Activated CD8-positive, alpha-beta memory T cell treated with anti-CD3 and anti-CD28 coated beads, Interleukin-2, amount 10 ng/mL, durations not matched to agents 7 days and 5 days (primary cell): ENCODE data around the gene SAMD4B. TPM values are rescaled to one million over a fixed set of nuclear protein-coding genes. Genes with fewer than 3 reads are reported as not detected.
"Not testable (repeated sequence)": the region's sequence is repeated elsewhere in the genome, so short reads cannot be mapped to it uniquely, and the experiment has no call there.

Source experiments
- ATAC-seq: fragments of 150-1000 bp; cut with Tn5 transposase; one replicate; pipeline ENCODE4 v1.10.0; 2021; ENCODE audit warnings: moderate library complexity
- CTCF ChIA-PET: fragments of 350-600 bp; sonication (Branson Sonifier 250); formaldehyde crosslinking; loops from one replicate; lab custom pipeline; 2021; ENCODE audit warnings: antibody characterized with exemption; lab: Charles Lee
- DNase-seq: peaks from one replicate; pipeline ENCODE4 v3.0.0-alpha.2; 2020
- H3K27ac Mint-ChIP-seq: one replicate; pipeline ENCODE4 v1.8.0; 2021; ENCODE audit warnings: mild to moderate bottlenecking, mixed read lengths
- H3K27me3 Mint-ChIP-seq: one replicate; pipeline ENCODE4 v1.8.0; 2021; ENCODE audit warnings: mixed read lengths
- H3K36me3 Mint-ChIP-seq: one replicate; pipeline ENCODE4 v1.8.0; 2021; ENCODE audit warnings: mild to moderate bottlenecking, mixed read lengths
- H3K4me1 Mint-ChIP-seq: one replicate; pipeline ENCODE4 v1.8.0; 2021; ENCODE audit warnings: mixed read lengths
- H3K4me3 Mint-ChIP-seq: one replicate; pipeline ENCODE4 v1.8.0; 2021; ENCODE audit warnings: mild to moderate bottlenecking, moderate library complexity, mixed read lengths
- H3K9me3 Mint-ChIP-seq: one replicate; pipeline ENCODE4 v1.8.0; 2022; ENCODE audit warnings: low read depth, mixed read lengths
- total RNA-seq, 2 experiments: library from RNA; stranded (reverse); gene quantifications; one replicate each; pipeline ENCODE4 v1.2.3, GENCODE V29; 2021

Gene SAMD4B
- total RNA-seq, 2 experiments from 2014 or later, result 45.7 to 58.5 TPM

GRCh38 chr19:39304701-39305571 lies 37.3 kb upstream of the SAMD4B start:
- no peak overlapping the region for H3K27ac Mint-ChIP-seq
- DNase-seq (no peak), ATAC-seq (no peak)
- no peak overlapping the region for H3K4me3 Mint-ChIP-seq
- peaks cover 4% of the 10 kb centered on the region for H3K36me3 Mint-ChIP-seq
- CTCF ChIA-PET, result interaction anchor here (1.5 kb wide), 1 partner anchor 18 kb away, joined by 3 read pairs; no protein-coding TSS in a partner anchor
- H3K4me1 Mint-ChIP-seq, result peaks cover 12% of the 10 kb centered on the region
- no peaks in the 10 kb centered on the region for H3K9me3 Mint-ChIP-seq
- H3K27me3 Mint-ChIP-seq, result peaks cover 4% of the 10 kb centered on the region

GRCh38 chr19:39306075-39306474 lies 36.1 kb upstream of the SAMD4B start:
- peaks cover 5% of the 10 kb centered on the region for H3K36me3 Mint-ChIP-seq
- DNase-seq (no peak), ATAC-seq (no peak)
- peaks cover 4% of the 10 kb centered on the region for H3K4me1 Mint-ChIP-seq
- H3K4me3 Mint-ChIP-seq, result no peak overlapping the region
- CTCF ChIA-PET, result interaction anchor here (0.8 to 1.2 kb wide), 2 partner anchors 10 to 22 kb away, joined by 3 to 4 read pairs; no protein-coding TSS in a partner anchor
- no peak overlapping the region for H3K27ac Mint-ChIP-seq
- H3K9me3 Mint-ChIP-seq, result no peaks in the 10 kb centered on the region
- no peaks in the 10 kb centered on the region for H3K27me3 Mint-ChIP-seq

GRCh38 chr19:39307046-39307821 lies 35.0 kb upstream of the SAMD4B start:
- no peak overlapping the region for H3K27ac Mint-ChIP-seq
- no peaks in the 10 kb centered on the region for H3K27me3 Mint-ChIP-seq
- no peaks in the 10 kb centered on the region for H3K9me3 Mint-ChIP-seq
- CTCF ChIA-PET, result interaction anchor here (1.2 kb wide), 1 partner anchor 21 kb away, joined by 4 read pairs; no protein-coding TSS in a partner anchor
- DNase-seq (no peak), ATAC-seq (no peak)
- no peak overlapping the region for H3K4me3 Mint-ChIP-seq
- peaks cover 11% of the 10 kb centered on the region for H3K36me3 Mint-ChIP-seq
- H3K4me1 Mint-ChIP-seq, result peaks cover 2% of the 10 kb centered on the region

DNA sequence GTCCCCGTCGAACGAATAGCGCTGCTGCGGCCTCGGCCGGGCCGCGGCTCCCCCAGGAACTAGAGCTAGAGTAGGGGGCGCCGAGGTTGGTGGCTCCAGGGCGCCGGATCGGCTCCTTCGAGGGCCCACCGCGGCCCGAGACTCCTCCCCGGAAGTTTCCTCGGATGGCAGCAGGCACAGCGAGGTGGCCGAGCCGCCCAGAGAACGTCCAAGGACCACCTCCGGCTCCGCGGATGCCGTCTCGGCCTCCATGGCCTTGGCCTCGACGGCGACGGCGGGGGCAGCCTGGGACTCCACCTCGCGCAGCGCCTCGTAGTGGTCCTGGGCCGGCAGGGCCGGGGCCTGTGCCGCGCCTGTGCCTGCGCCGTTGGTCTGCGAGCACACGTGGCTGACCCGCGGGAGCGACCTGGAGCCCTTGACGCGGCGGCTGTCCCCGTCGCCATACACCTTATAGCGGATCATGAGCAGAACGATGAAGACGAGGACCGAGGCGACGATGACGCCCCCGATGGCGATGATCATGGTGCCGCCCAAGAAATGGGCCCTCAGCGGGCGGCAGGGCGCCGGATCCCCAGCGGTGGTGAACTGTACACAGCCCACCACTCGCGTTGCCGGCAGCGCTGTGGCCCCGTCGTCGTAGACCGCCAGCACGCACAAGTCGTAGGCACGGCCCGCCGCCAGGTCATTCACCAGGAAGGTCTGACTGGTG lies 34.2 kb upstream of the SAMD4B start:
- H3K9me3 Mint-ChIP-seq, result no peaks in the 10 kb centered on the region
- DNase-seq (no peak), ATAC-seq (no peak)
- no peak overlapping the region for H3K4me3 Mint-ChIP-seq
- peaks cover 2% of the 10 kb centered on the region for H3K4me1 Mint-ChIP-seq
- no peak overlapping the region for H3K27ac Mint-ChIP-seq
- H3K27me3 Mint-ChIP-seq, result no peaks in the 10 kb centered on the region
- CTCF ChIA-PET, result no interaction called here
- peaks cover 14% of the 10 kb centered on the region for H3K36me3 Mint-ChIP-seq

- Mint-ChIP-seq H3K9me3 (no peaks in the 10 kb centered on the region), H3K27ac (no peak overlapping the region), H3K27me3 (no peaks in the 10 kb centered on the region), H3K4me3 (no peak overlapping the region), H3K4me1 (peaks cover 2% of the 10 kb centered on the region), H3K36me3 (peaks cover 17% of the 10 kb centered on the region)
- ATAC-seq, result no peak
- no peak for DNase-seq
- CTCF ChIA-PET, result no interaction called here
Measured at GRCh38 chr19:39308531-39309304, 33.5 kb upstream of the SAMD4B start.

- CTCF ChIA-PET, H3K27me3 Mint-ChIP-seq, H3K9me3 Mint-ChIP-seq, DNase-seq, H3K4me1 Mint-ChIP-seq, H3K4me3 Mint-ChIP-seq, H3K27ac Mint-ChIP-seq, ATAC-seq: not testable (repeated sequence)
- H3K36me3 Mint-ChIP-seq, result peaks cover 17% of the 10 kb centered on the region
Measured at GRCh38 chr19:39309305-39309670, 32.9 kb upstream of the SAMD4B start.

GRCh38 chr19:39310558-39311311 lies 31.5 kb upstream of the SAMD4B start:
- Mint-ChIP-seq H3K27me3 (no peaks in the 10 kb centered on the region), H3K4me1 (no peaks in the 10 kb centered on the region), H3K27ac (no peak overlapping the region), H3K4me3 (no peak overlapping the region), H3K36me3 (peaks cover 17% of the 10 kb centered on the region), H3K9me3 (no peaks in the 10 kb centered on the region)
- ATAC-seq, result no peak
- DNase-seq, result no peak
- CTCF ChIA-PET, result interaction anchor here (1.5 to 2.0 kb wide), 2 partner anchors 17 to 188 kb away, joined by 3 to 8 read pairs; no protein-coding TSS in a partner anchor

GRCh38 chr19:39314016-39314728 lies 28.0 kb upstream of the SAMD4B start:
- CTCF ChIA-PET, result interaction anchor here (1.3 kb wide), 1 partner anchor 15 kb away, joined by 3 read pairs; no protein-coding TSS in a partner anchor
- no peak for DNase-seq
- Mint-ChIP-seq H3K27ac (no peak overlapping the region), H3K9me3 (no peaks in the 10 kb centered on the region), H3K27me3 (no peaks in the 10 kb centered on the region), H3K4me3 (no peak overlapping the region), H3K36me3 (peaks cover 20% of the 10 kb centered on the region), H3K4me1 (peaks cover under 1% of the 10 kb centered on the region)
- no peak for ATAC-seq

DNA sequence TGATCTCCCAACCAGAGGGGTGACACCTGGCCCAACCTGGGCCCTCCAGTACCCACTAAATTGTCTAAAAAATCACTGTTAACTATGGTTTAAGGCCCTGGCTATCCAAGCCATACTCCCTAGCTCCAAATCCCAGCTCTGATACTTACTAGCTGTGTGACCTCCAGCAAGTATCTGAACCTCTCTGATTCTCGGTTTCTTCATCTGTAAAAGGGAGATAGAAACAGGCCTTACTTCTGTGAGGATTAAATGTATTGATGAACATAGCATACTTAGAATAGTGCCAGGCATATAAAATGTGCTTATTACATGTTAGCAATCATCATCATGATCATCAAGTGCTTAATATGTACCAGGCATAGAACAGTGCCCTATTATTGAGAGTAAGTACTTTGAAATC lies 26.3 kb upstream of the SAMD4B start:
- no peak for ATAC-seq
- H3K36me3 Mint-ChIP-seq, result peaks cover 15% of the 10 kb centered on the region
- CTCF ChIA-PET, result interaction anchor here (1.0 kb wide), 1 partner anchor 10 kb away, joined by 3 read pairs; no protein-coding TSS in a partner anchor

GRCh38 chr19:39316627-39317321 lies 25.4 kb upstream of the SAMD4B start:
- H3K27me3 Mint-ChIP-seq, result peaks cover 7% of the 10 kb centered on the region
- CTCF ChIA-PET, result no interaction called here
- no peaks in the 10 kb centered on the region for H3K9me3 Mint-ChIP-seq
- ATAC-seq (no peak), DNase-seq (no peak)
- peaks cover 16% of the 10 kb centered on the region for H3K4me1 Mint-ChIP-seq
- peaks cover 11% of the 10 kb centered on the region for H3K36me3 Mint-ChIP-seq
- H3K27ac Mint-ChIP-seq, result no peak overlapping the region
- H3K4me3 Mint-ChIP-seq, result no peak overlapping the region

More for the DNA sequence above, 26.3 kb upstream of the SAMD4B start:
- no peaks in the 10 kb centered on the region for H3K27me3 Mint-ChIP-seq
- peaks cover 9% of the 10 kb centered on the region for H3K4me1 Mint-ChIP-seq
- H3K27ac Mint-ChIP-seq, result no peak overlapping the region
- no peaks in the 10 kb centered on the region for H3K9me3 Mint-ChIP-seq
- no peak overlapping the region for H3K4me3 Mint-ChIP-seq
- no peak for DNase-seq

- H3K9me3 Mint-ChIP-seq, result no peaks in the 10 kb centered on the region
- H3K36me3 Mint-ChIP-seq, result peaks cover 8% of the 10 kb centered on the region
- H3K4me1 Mint-ChIP-seq, result peaks cover 16% of the 10 kb centered on the region
- no peak overlapping the region for H3K27ac Mint-ChIP-seq
- DNase-seq (no peak), ATAC-seq (no peak)
- peaks cover 7% of the 10 kb centered on the region for H3K27me3 Mint-ChIP-seq
- CTCF ChIA-PET, result no interaction called here
- H3K4me3 Mint-ChIP-seq, result no peak overlapping the region
Measured at GRCh38 chr19:39317476-39317875, 24.7 kb upstream of the SAMD4B start.
